Stimulated activated CD4-positive, alpha-beta T cell treated with anti-CD3 and anti-CD28 coated beads, Interleukin-4, amount 100 ng/mL, for 24 hours (primary cell): Measurements from ENCODE around the gene COMMD7.

ENCODE experiments used
- DNase-seq: peaks from one replicate; pipeline ENCODE4 v3.0.0-alpha.2; 2020

The COMMD7 gene

GRCh38 chr20:32675223-32675975 lies 67.9 kb downstream of the COMMD7 start:
- no peak for DNase-seq

- DNase-seq = peak; percentile 74
Observed at GRCh38 chr20:32674362-32674789, 68.9 kb downstream of the COMMD7 start.

GRCh38 chr20:32672982-32673851 lies 70.0 kb downstream of the COMMD7 start:
- DNase-seq = no peak

GRCh38 chr20:32672394-32672981 lies 70.8 kb downstream of the COMMD7 start:
- no peak for DNase-seq

- DNase-seq = no peak
Observed at GRCh38 chr20:32670773-32671455, 72.4 kb downstream of the COMMD7 start.

GRCh38 chr20:32667027-32667426 lies 76.2 kb downstream of the COMMD7 start:
- no peak for DNase-seq

- DNase-seq = no peak
Observed at GRCh38 chr20:32664678-32665159, 78.5 kb downstream of the COMMD7 start.

GRCh38 chr20:32664012-32664677 lies 79.1 kb downstream of the COMMD7 start:
- DNase-seq = no peak

- DNase-seq = no peak
Observed at GRCh38 chr20:32663335-32664011, 79.8 kb downstream of the COMMD7 start.

GRCh38 chr20:32661820-32662528 lies 81.3 kb downstream of the COMMD7 start:
- DNase-seq = no peak

GRCh38 chr20:32660661-32661060 lies 82.6 kb downstream of the COMMD7 start:
- DNase-seq = no peak

- no peak for DNase-seq
Observed at GRCh38 chr20:32656827-32657226, 86.4 kb downstream of the COMMD7 start.

GRCh38 chr20:32655903-32656512 lies 87.3 kb downstream of the COMMD7 start:
- DNase-seq = no peak

GRCh38 chr20:32652739-32653526 lies 90.3 kb downstream of the COMMD7 start:
- peak; percentile 91 for DNase-seq
